Stimulated activated CD8-positive, alpha-beta memory T cell treated with anti-CD3 and anti-CD28 coated beads, Interleukin-7, amount 100 ng/mL, for 48 hours (primary cell): Measurements from ENCODE around the gene LRRC45.

Source experiments
- DNase-seq, 2 donors: peaks; one replicate each; pipeline ENCODE4 v3.0.0-alpha.2; 2020; ENCODE audit warnings: low read depth in 1 of 2; ENCODE audit errors: extremely low read depth in 1 of 2

LRRC45 gene

GRCh38 chr17:82049106-82049505, 26.0 kb downstream of the LRRC45 start:
- DNase-seq = no peak

DNA sequence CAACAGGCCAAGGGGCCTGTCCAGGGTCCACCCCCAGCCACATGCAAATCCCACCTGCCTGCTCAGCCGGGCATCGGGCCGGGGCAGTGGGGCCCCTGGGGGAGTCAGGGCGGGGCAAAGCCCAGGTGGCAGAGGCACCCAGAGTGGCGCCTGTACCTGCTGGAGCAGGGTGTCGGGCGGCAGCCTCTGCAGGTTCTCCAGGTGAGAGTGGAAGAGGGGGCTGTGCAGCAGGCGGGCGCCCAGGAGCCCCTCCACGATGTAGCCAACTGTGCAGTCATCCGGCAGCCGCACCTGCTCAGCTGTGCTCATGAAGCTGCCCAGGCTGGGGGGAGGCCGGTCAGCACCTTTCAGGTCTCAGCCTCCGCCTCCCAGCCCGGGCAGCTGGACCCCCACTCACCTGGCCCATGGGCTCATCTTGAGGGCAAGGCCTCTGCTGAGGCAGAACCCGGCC, 26.4 kb downstream of the LRRC45 start:
- DNase-seq = no peak

DNA sequence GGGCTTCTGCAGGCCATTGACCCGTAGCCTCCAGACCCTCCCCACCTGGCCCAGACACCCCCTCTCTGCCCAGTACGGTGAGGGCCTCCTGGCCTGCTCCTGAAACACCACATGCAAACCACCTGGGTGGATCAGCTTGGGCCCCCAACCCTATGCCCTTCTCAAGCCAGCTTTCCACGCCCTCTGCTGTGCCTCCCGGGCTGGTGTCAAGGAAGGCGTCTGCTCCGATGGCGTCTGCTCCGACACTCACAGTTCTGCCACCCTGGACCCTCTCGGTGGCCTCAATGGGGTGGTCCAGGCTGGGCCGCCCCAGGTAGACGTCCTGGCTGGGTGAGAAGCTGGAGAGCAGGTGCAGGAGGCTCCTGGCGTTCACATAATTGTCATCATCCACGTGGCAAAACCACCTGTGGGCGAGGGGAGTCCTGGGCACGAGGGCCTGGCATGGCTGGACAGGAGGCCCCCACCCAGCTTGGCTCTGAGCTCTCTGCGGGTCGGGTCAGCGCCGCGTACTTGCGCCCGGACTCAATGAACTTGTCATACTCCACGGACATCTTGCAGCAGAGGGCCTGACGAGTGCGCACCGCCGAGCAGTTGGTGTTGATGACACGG, 27.2 kb downstream of the LRRC45 start:
- no peak for DNase-seq

DNA sequence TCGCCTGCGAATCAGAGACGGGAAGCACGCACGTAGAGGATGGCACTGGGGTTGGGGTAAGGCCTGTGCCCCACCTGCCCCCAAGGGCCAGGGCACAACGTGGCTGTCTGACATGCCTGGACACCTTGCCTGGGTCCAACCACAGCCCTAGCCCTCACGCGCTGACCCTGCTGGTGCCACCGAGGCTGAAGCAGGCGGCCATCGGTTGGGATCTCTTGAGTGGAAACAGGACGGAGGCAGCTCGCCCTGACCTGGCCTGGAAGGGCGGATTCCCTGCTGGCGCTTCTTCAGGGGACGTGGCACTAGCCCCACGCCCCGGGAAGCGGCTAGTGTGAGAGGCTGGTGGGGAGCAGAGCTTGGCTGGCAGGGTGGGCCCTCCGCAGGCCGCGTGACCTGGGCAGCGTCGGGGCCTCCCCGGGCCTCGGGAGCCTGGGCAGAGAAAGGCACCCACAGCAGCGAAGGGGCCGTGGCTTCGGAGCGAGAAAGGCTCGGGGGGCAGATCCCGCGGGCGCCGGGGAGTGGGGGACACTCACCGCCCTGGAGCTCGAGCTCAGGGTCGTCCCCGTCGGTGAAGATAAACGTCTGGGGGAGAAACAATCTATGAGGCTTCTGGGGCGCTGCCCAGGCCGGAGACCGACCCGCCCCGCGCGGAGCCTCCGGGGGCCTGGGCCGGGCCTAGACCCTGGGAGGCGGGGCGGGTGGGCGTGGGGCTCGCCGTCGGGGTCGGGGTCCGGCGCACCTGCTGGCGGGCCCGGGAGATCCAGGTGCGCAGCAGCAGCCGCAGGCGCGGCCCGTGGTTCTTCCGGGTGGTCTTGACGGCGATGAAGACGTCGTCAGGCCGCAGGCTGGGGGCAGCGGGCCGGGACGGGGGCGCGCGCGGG, 27.9 kb downstream of the LRRC45 start:
- no peak for DNase-seq

GRCh38 chr17:82051776-82052637, 28.9 kb downstream of the LRRC45 start, which contains the start of the genes GPS1 and RFNG:
TSS of gene GPS1 (plus strand) at chr17:82051898. CDS start at chr17:82051932, 34 bp downstream.
TSS of gene RFNG (minus strand) at chr17:82051811. CDS start at chr17:82051766, 45 bp downstream.
- DNase-seq = peak; percentile 76 to 78

GRCh38 chr17:82052638-82053059, 29.5 kb downstream of the LRRC45 start:
- no peak for DNase-seq

DNA sequence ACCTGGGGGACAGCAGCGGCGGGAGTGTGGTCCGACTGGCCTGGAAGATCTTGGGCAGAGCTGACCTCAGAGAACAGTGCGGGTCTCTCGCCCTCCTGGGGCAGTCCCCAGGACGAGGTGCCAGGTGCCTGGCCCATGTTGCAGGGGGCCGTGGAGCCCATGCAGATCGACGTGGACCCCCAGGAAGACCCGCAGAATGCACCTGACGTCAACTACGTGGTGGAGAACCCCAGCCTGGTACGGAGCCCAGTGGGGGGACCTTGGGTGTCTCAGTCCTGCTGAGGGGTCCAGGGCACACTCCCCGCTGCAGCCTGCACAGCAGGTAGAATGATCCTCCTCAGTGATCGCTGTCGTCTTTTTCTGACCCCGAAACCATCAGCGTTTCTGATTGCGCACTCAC, 30.0 kb downstream of the LRRC45 start:
- no peak for DNase-seq

DNA sequence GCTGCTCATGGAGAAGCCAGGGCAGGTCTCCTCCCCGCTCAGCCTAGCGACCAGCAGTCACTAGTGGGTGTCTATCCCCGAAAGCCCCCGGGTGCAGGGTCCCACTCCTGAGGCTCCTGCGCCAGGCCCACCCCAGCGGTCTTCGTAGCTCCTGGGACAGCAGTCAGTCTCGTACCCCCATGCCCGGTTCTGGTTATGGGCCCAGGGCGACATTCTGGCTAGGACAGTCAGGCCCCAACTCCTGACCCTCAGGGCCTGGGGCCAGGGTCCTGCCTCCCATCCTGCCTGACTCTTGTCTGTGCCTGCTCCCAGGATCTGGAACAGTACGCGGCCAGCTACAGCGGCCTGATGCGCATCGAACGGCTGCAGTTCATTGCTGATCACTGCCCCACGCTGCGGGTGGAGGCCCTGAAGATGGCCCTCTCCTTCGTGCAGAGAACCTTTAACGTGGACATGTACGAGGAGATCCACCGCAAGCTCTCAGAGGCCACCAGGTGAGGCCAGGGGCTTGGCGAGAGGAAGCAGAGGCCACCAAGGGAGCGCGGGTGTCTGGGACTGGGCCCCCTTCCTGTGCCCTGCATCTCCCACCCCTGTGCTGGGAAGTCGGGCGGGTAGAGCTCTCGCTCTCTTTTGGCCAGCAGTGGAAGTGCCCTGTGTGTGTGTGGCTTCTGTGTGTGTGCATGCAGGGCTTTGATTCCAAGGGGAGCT, 30.6 kb downstream of the LRRC45 start:
- DNase-seq = no peak

- no peak for DNase-seq
Measured at GRCh38 chr17:82054351-82055022, 31.4 kb downstream of the LRRC45 start.

GRCh38 chr17:82055023-82055964, 32.2 kb downstream of the LRRC45 start:
- DNase-seq = no peak

DNA sequence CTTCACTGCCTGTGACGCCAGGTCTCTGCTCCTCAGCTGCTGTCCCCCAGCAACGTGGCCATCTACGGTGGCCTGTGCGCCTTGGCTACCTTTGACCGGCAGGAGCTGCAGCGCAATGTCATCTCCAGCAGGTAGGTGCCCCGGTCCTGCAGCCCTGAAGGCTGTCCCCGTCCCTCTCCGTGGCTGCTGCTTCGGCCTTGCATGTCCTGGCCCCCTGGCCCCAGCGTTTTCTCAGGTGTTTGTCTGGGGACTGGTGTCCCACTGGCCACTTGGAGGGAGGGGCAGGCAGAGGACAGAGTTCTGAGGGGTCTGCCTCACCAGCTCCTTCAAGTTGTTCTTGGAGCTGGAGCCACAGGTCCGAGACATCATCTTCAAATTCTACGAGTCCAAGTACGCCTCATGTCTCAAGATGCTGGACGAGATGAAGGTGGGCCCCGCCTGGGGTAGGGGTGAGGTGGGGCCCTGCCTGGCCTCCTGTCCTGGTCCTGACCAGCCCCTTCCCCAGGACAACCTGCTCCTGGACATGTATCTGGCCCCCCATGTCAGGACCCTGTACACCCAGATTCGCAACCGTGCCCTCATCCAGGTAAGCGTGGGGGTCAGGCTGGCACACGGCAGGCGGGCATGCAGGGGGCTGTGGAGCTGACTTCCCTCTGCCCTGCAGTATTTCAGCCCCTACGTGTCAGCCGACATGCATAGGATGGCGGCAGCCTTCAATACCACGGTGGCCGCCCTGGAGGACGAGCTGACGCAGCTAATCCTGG, 33.0 kb downstream of the LRRC45 start:
- DNase-seq = no peak

DNA sequence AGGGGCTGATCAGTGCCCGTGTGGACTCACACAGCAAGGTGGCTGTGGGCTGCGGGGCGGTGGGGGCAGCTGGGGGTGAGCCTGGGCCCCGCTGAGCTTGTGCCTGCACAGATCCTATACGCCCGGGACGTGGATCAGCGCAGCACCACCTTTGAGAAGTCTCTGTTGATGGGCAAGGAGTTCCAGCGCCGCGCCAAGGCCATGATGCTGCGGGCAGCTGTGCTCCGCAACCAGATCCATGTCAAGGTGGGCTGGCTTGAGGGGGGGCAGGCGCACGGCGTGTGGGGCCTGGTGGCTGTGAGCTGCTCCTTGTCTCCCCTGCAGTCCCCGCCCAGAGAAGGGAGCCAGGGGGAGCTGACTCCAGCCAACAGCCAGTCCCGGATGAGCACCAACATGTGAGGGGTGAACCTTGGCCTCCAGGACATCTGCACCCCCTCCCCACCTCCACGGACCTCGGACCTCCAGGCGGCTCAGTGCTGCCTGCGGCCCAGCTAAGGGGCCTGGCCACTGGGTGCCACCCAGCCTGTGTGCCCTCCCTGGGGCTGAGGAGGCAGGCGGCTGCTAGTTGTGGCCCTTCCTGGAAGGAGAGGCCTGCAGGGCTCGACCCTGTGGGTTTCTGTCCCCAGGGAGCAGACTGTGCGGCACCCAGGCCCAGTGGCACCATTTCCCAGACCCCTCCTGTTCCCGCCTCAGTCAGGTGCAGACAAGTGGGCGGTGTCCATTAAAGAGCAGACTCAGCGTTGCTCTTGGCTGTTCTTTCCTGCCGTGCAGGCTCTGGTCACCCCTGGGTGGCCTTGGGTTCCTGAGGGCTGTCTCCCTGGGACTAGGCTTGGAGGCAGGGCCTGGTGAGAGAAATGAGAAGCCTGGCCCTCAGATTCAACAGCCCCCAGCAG, 33.9 kb downstream of the LRRC45 start:
- no peak for DNase-seq

DNA sequence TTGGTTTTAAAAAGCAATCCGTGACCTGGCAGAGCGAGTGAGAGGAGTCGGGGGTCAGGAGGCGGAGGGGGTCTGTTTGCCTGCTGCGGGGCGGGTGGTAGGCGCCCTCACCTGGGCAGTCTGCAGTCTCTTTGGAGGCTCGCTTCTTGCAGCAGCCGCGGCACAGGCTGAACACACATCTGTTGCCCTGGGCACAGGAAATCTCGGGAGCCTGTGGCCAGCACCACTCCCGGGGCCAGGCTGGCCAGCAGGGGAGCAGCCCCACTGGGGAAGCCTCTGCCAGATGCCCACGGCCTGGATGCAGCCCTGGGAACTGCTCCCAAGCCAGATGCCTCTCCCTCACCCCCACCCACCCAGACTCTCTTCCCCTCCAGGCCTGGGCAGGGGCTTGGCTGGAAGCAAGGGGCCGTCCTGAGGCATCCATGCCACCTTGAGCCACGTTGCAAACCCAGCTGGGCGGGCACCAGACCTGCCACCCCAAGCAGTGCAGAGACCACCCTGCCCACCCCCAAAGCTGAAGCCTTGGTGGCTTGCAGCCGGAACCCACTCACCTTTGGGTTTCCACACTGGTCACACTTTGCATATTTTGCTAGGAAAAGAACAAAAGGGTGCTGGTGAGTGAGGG, 35.2 kb downstream of the LRRC45 start:
- DNase-seq = no peak

- DNase-seq = no peak
Measured at GRCh38 chr17:82058855-82059249, 35.7 kb downstream of the LRRC45 start.

- no peak for DNase-seq
Measured at GRCh38 chr17:82059272-82060000, 36.3 kb downstream of the LRRC45 start.

- no peak for DNase-seq
Measured at GRCh38 chr17:82060001-82060380, 36.9 kb downstream of the LRRC45 start.
